Sigmoid colon (tissue), 4 donors: ENCODE data around the gene RMDN2.

Experiments used
- EP300 ChIP-seq, 4 donors: sonication (generic); formaldehyde crosslinking; IDR thresholded peaks; one replicate each; pipeline ENCODE4 v1.6.1; 2017; ENCODE audit warnings: antibody characterized with exemption in 4 of 4
- POLR2A ChIP-seq, 2 donors: fragments of 450-650 bp; IDR thresholded peaks; one replicate each; pipeline ENCODE4 v1.6.1; 2016; ENCODE audit warnings: antibody characterized with exemption in 2 of 2, mild to moderate bottlenecking in 2 of 2, moderate library complexity in 2 of 2
- POLR2AphosphoS5 ChIP-seq, 4 donors: sonication (generic); formaldehyde crosslinking; IDR thresholded peaks; one replicate each; pipeline ENCODE4 v1.6.1; 2017; ENCODE audit warnings: antibody characterized with exemption in 4 of 4
- TF ChIP-seq, protein P1 (sequence below), 4 experiments: fragments of 450-650 bp in 3 of 4; fragments of 200-600 bp in 1 of 4; IDR thresholded peaks; one replicate each; pipeline ENCODE4 v1.5.1; 2016 to 2019; ENCODE audit warnings: antibody characterized with exemption in 4 of 4, mild to moderate bottlenecking in 3 of 4, moderate library complexity in 2 of 4

DNA sequence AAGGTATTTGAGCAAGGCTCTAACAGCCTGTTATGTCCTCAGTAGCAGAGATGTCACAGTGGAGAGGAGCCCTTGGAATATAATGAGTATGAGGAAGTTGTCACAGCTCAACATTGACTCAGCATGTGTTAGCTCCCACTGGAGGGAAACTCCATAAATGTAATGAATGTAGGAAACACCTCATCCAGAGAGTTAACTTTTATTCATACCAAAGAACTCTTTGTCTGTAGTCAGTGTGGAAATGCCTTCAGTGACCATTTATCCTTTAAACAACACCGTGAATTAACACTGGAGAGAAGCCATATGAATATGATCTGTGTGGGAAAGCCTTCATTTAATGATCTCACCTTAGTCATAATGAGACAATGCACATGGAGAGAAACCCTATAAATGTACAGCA lies 91.1 kb downstream of the RMDN2 start:
- TF ChIP-seq POLR2A (IDR thresholded peaks at IDR 0.05) (no peak), EP300 (IDR thresholded peaks at IDR 0.05) (no peak), POLR2AphosphoS5 (IDR thresholded peaks at IDR 0.05) (no peak)
- TF ChIP-seq, protein P1, sequence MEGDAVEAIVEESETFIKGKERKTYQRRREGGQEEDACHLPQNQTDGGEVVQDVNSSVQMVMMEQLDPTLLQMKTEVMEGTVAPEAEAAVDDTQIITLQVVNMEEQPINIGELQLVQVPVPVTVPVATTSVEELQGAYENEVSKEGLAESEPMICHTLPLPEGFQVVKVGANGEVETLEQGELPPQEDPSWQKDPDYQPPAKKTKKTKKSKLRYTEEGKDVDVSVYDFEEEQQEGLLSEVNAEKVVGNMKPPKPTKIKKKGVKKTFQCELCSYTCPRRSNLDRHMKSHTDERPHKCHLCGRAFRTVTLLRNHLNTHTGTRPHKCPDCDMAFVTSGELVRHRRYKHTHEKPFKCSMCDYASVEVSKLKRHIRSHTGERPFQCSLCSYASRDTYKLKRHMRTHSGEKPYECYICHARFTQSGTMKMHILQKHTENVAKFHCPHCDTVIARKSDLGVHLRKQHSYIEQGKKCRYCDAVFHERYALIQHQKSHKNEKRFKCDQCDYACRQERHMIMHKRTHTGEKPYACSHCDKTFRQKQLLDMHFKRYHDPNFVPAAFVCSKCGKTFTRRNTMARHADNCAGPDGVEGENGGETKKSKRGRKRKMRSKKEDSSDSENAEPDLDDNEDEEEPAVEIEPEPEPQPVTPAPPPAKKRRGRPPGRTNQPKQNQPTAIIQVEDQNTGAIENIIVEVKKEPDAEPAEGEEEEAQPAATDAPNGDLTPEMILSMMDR (IDR thresholded peaks at IDR 0.05) = no peak
